ENCODE data around the gene TAF11L13.

The TAF11L13 gene

DNA sequence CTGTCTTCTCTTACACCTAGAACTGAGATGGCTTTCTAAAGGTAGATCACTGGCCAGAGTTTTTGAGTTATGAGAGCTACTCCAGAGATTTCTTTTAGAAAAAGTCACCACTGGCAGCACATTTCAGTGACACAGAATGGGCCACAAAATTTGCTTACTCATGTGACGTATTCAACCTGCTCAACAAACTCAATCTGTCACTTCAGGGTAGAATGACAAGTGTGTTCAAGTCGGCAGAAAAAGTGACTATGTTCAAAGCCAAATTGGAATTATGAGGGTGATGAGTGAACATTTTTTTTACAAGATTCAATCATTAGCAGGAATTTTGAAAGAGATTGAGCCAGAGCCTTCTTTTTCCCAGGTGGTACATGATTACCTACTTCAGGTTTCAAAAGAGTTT, 48.8 kb downstream of the TAF11L13 start:
- no peak for DNase-seq

All from 8988T (cell line).